ENCODE data around the gene ITGA1. TPM values are rescaled to one million over a fixed set of nuclear protein-coding genes. Genes with fewer than 3 reads are reported as not detected.

Gene ITGA1
- total and polyA plus RNA-seq, 2 of the 13 experiments (the other 11 are each of a cell fraction or from before 2014, with no cell fraction given) = 23.1 to 28.6 TPM

GRCh38 chr5:52796516-52797103 is 8.9 kb downstream of the ITGA1 start:
- intact Hi-C loops (cut with micrococcal nuclease; ENCODE audit: unreplicated experiment) (no loop called here), in situ Hi-C loops (cut with HindIII; ENCODE audit: extremely low pct_ligation_motif_present, low pct_unique_long_range_greater_than_20kb) (no loop called here)
- H3K4me1 ChIP-seq (ENCODE audit: insufficient read depth, low read length) = peaks cover 88% of the 10 kb centered on the region
- no peak for FAIRE-seq
- H3K9ac ChIP-seq (ENCODE audit: insufficient read depth, low read depth, low read length) = no peak overlapping the region
- WGBS (ENCODE audit: low lambda C conversion rate) = 58% methylated on average over 2 of the region's 2 CpGs
- CTCF ChIA-PET (ENCODE audit: low intra/inter-chr PET ratio, low total read pairs) = no interaction called here
- no peaks in the 10 kb centered on the region; a peak in 1 of 5 replicates for H3K27me3 ChIP-seq (ENCODE audit: control insufficient read depth in 1 of 2, insufficient read depth in 2 of 2, low read length in 2 of 2)
- BruUV-seq (replicated peaks) = no TSS peak
- POLR2A ChIA-PET = no interaction called here
- no peak overlapping the region for H3K4me3 ChIP-seq (replicated peaks in 1 of 3; ENCODE audit: insufficient read depth in 1 of 3, low read depth in 2 of 3, low read length in 3 of 3)
- peak overlapping the region; percentile 40 for H3K27ac ChIP-seq (ENCODE audit: extremely low read length, insufficient read depth, low read length)
- ATAC-seq = no peak
- TF ChIP-seq ZKSCAN1 (IDR thresholded peaks at IDR 0.05; ENCODE audit: low read length) (peak; percentile 86), ZNF12 (CRISPR knock-in tag; IDR thresholded peaks at IDR 0.05) (peak; percentile 78), HOXA7 (CRISPR knock-in tag; IDR thresholded peaks at IDR 0.05) (no peak)
- H3K9me3 ChIP-seq (ENCODE audit: low read length) = no peaks in the 10 kb centered on the region
- H3K4me2 ChIP-seq (ENCODE audit: low read depth, low read length) = peak overlapping the region; percentile 29; the same call in 1 of the 2 replicates
- DNase-seq (ENCODE audit: low spot score) = no peak
- peaks cover 0 to 3% of the 10 kb centered on the region in 2 experiments; a peak in 1 of 5 replicates for H3K36me3 ChIP-seq (replicated peaks in 1 of 2; ENCODE audit: control insufficient read depth in 1 of 2, insufficient read depth in 2 of 2, low read length in 2 of 2)
- no peak overlapping the region for H2AFZ ChIP-seq (ENCODE audit: low read length)
- H4K20me1 ChIP-seq (ENCODE audit: insufficient read depth, low read length) = peaks cover 10% of the 10 kb centered on the region
- H3K79me2 ChIP-seq (ENCODE audit: insufficient read depth, low read length) = peaks cover 93% of the 10 kb centered on the region

DNA sequence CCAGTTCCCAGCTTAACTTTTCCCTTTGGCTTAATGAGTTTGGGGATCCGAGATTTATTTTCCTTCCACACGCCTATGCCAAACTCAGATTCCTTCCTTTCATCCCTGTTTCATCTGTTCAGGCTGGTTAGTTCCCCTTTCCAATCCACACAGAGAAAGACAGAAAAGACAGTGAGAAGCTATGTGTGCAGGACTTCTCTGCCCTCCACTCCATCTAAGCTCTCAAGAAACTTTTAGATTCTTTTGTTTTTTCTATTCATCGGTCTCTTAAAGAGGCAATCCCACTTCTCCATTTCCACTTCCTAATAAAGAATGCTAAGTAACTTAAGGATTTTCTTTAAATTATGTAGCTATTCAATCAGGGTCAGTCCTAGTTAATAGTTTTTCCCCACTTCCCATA is 11.2 kb downstream of the ITGA1 start:
- no peak for DNase-seq (ENCODE audit: low spot score)
- 0 out of 2 replicates have a peak, but pooled peaks have one; percentile 9 for TF ChIP-seq ZNF772 (CRISPR knock-in tag; IDR thresholded peaks at IDR 0.05)
- no peak for TF ChIP-seq ISL2 (CRISPR knock-in tag; IDR thresholded peaks at IDR 0.05)
- 9% methylated on average over 3 of the region's 3 CpGs for WGBS (ENCODE audit: low lambda C conversion rate)
- Histone ChIP-seq H3K9ac (ENCODE audit: insufficient read depth, low read depth, low read length) (peak overlapping the region; percentile 86), H3K27me3 (ENCODE audit: control insufficient read depth in 1 of 2, insufficient read depth in 2 of 2, low read length in 2 of 2) (no peaks in the 10 kb centered on the region; a peak in 1 of 5 replicates), H3K9me3 (ENCODE audit: low read length) (no peaks in the 10 kb centered on the region), H3K4me3 (replicated peaks in 1 of 3; ENCODE audit: insufficient read depth in 1 of 3, low read depth in 2 of 3, low read length in 3 of 3) (peak overlapping the region; percentile 66 to 86 (median 70)), H3K4me1 (ENCODE audit: insufficient read depth, low read length) (peaks cover 81% of the 10 kb centered on the region), H4K20me1 (ENCODE audit: insufficient read depth, low read length) (peaks cover 32% of the 10 kb centered on the region), H3K79me2 (ENCODE audit: insufficient read depth, low read length) (peaks cover 95% of the 10 kb centered on the region), H3K36me3 (replicated peaks in 1 of 2; ENCODE audit: control insufficient read depth in 1 of 2, insufficient read depth in 2 of 2, low read length in 2 of 2) (peaks cover 0 to 9% of the 10 kb centered on the region in 2 experiments; a peak in 2 of 5 replicates), H2AFZ (ENCODE audit: low read length) (no peak overlapping the region), H3K27ac (ENCODE audit: extremely low read length, insufficient read depth, low read length) (peak overlapping the region; percentile 88), H3K4me2 (ENCODE audit: low read depth, low read length) (peak overlapping the region; percentile 94)
- ChIA-PET POLR2A (interaction anchor here (0.8 to 3.9 kb wide), 9 partner anchors 9 to 311 kb away, joined by 3 to 79 read pairs (median 3); partner anchors contain the start of genes ITGA1, MOCS2 and PELO), CTCF (ENCODE audit: low intra/inter-chr PET ratio, low total read pairs) (no interaction called here)
- no peak for ATAC-seq
- FAIRE-seq = no peak
- intact Hi-C loops (cut with micrococcal nuclease; ENCODE audit: unreplicated experiment) = no loop called here
- in situ Hi-C loops (cut with HindIII; ENCODE audit: extremely low pct_ligation_motif_present, low pct_unique_long_range_greater_than_20kb) = no loop called here
- BruUV-seq (replicated peaks) = no TSS peak

Data from HepG2 (cell line).